ENCODE measurements around the gene PHLDB2. TPM values are rescaled to one million over a fixed set of nuclear protein-coding genes. Genes with fewer than 3 reads are reported as not detected.

The PHLDB2 gene
- total RNA-seq, 1 donor from 2014 or later = 2.5 TPM

DNA sequence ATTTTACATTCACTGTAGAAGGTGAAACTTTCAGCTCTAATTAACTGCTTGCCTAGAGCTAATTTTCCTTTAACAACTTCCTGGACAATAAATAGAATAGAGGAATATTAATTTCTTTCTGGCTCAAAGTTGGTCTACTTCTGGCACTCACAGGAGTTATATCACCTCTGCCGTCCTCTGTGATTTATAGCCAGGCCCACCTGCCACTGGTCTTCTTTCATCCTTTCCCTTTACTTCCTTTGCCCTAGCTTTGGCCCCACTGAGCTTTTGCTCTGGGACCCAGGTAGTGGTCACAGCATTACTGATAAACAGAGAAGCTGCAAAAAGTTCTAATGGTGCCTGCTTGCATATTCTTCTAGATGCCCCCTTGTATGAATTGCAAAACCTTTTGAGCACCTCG is 70.4 kb downstream of the PHLDB2 start:
- H3K36me3 Mint-ChIP-seq (ENCODE audit: low read depth) = peaks cover 2% of the 10 kb centered on the region
- no peak overlapping the region for H3K27ac Mint-ChIP-seq
- ATAC-seq (ENCODE audit: low read depth) = no peak
- H3K4me1 Mint-ChIP-seq = no peaks in the 10 kb centered on the region
- ChIA-PET CTCF (no interaction called here), POLR2A (no interaction called here)
- TF ChIP-seq, protein P1, sequence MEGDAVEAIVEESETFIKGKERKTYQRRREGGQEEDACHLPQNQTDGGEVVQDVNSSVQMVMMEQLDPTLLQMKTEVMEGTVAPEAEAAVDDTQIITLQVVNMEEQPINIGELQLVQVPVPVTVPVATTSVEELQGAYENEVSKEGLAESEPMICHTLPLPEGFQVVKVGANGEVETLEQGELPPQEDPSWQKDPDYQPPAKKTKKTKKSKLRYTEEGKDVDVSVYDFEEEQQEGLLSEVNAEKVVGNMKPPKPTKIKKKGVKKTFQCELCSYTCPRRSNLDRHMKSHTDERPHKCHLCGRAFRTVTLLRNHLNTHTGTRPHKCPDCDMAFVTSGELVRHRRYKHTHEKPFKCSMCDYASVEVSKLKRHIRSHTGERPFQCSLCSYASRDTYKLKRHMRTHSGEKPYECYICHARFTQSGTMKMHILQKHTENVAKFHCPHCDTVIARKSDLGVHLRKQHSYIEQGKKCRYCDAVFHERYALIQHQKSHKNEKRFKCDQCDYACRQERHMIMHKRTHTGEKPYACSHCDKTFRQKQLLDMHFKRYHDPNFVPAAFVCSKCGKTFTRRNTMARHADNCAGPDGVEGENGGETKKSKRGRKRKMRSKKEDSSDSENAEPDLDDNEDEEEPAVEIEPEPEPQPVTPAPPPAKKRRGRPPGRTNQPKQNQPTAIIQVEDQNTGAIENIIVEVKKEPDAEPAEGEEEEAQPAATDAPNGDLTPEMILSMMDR (IDR thresholded peaks at IDR 0.05) = no peak
- H3K4me3 Mint-ChIP-seq = no peak overlapping the region
- no peaks in the 10 kb centered on the region for H3K27me3 Mint-ChIP-seq
- DNase-seq = no peak
- H3K9me3 Mint-ChIP-seq = no peaks in the 10 kb centered on the region
- intact Hi-C loops (cut with micrococcal nuclease) = no loop called here

DNA sequence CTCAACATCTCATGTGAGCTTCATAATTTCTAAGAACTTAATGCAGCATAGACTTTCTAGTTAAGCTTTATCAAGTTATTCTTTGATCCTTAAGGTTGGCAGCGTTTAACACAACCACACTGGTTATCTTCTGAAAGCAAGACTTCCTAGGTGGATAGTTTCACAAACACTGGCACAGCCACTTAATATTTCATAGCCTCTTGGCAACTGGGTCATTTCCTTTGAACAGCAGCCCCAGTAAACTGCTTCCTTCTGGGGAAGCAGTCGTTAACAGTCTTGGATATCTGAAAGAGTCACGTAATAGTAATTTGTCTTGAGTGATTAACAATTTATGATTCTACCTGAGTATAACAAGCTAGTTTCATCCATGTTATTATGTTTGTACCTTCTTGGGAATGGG is 73.9 kb downstream of the PHLDB2 start:
- no peaks in the 10 kb centered on the region for H3K4me1 Mint-ChIP-seq
- no peaks in the 10 kb centered on the region for H3K9me3 Mint-ChIP-seq
- TF ChIP-seq, protein P1 (IDR thresholded peaks at IDR 0.05) = no peak
- CTCF ChIA-PET = no interaction called here
- H3K27me3 Mint-ChIP-seq = no peaks in the 10 kb centered on the region
- no peak for DNase-seq
- peaks cover 2% of the 10 kb centered on the region for H3K36me3 Mint-ChIP-seq (ENCODE audit: low read depth)
- H3K27ac Mint-ChIP-seq = no peak overlapping the region
- intact Hi-C loops (cut with micrococcal nuclease) = no loop called here
- POLR2A ChIA-PET = no interaction called here
- no peak overlapping the region for H3K4me3 Mint-ChIP-seq
- no peak for ATAC-seq (ENCODE audit: low read depth)

DNA sequence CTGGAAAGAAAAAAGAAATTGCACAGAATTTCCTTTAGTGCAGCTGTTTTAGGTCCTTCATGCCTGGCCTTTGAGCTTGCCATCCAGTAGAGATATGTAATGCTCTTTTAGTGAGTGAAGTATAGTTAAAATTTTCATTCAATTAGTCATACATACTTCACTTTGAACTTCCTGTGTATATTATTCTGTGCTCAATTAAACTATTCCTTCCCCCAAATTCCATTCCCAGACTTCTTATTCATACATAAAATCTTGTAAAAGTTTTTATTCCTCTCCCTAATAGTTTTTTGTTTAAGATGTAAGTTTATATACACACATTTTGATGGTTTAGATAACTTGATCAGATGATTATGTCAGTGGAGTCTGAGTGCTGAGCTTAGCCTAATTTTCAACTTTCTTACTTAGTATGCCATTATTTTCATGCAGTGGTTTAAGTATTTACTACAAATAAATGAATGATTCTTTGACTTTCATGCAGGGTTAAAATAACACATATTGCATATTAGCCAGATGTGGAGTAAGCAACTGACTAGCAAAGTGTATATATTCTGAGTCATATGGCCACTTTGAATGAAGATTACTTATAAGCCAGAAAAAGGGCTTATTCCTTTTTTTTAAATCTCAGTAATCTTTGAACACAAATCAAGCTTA is 77.3 kb downstream of the PHLDB2 start:
- DNase-seq = no peak
- Mint-ChIP-seq H3K4me3 (no peak overlapping the region), H3K36me3 (ENCODE audit: low read depth) (peaks cover 4% of the 10 kb centered on the region), H3K4me1 (no peaks in the 10 kb centered on the region), H3K9me3 (no peaks in the 10 kb centered on the region), H3K27me3 (no peaks in the 10 kb centered on the region), H3K27ac (no peak overlapping the region)
- no peak for ATAC-seq (ENCODE audit: low read depth)
- intact Hi-C loops (cut with micrococcal nuclease) = no loop called here
- CTCF ChIA-PET = no interaction called here
- TF ChIP-seq, protein P1 (IDR thresholded peaks at IDR 0.05) = no peak
- POLR2A ChIA-PET = no interaction called here

DNA sequence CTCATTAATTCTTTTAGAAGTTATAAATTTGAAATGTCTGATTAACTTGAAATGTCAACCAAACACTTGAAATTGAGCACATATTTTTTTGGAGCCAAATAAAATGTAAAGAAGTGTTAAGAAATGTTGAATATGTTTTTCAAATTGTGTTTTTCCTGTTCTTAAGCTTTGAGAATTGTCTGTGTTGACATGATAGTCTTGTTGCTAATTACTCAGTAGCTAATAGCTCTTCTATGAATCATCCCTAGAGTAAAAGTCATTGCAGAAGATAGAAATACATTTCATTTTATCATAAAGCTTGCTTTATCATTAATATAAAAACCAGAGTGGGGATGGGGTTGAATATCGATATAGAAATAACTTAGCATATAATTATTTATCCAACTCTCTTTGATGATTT is 77.9 kb downstream of the PHLDB2 start:
- Mint-ChIP-seq H3K4me3 (no peak overlapping the region), H3K9me3 (no peaks in the 10 kb centered on the region), H3K36me3 (ENCODE audit: low read depth) (peaks cover 4% of the 10 kb centered on the region), H3K27ac (no peak overlapping the region), H3K27me3 (no peaks in the 10 kb centered on the region), H3K4me1 (no peaks in the 10 kb centered on the region)
- ATAC-seq (ENCODE audit: low read depth) (no peak), DNase-seq (no peak)
- POLR2A ChIA-PET = no interaction called here
- CTCF ChIA-PET = no interaction called here
- TF ChIP-seq, protein P1 (IDR thresholded peaks at IDR 0.05) = no peak
- intact Hi-C loops (cut with micrococcal nuclease) = no loop called here

DNA sequence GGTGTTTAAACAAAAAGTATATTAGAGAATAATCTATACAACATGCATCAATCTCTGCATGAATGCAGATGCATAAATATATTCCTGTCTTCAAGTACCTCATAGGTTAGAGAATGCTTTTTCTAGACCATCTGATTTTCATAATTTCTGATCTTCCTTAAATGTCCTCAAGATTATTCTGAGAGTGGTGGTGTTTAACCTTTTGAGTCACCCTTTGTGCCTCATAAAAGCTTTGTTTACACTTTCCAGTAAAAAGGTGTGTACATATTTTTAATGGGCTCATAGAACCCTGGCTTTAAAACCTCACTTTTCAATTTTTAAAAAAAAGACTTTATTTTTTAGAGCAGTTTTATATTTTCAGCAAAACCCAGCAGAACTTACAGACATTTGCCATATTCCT is 78.8 kb downstream of the PHLDB2 start:
- no peaks in the 10 kb centered on the region for H3K9me3 Mint-ChIP-seq
- ATAC-seq (ENCODE audit: low read depth) = no peak
- intact Hi-C loops (cut with micrococcal nuclease) = no loop called here
- H3K4me3 Mint-ChIP-seq = no peak overlapping the region
- H3K36me3 Mint-ChIP-seq (ENCODE audit: low read depth) = peaks cover 2% of the 10 kb centered on the region
- DNase-seq = no peak
- no peak overlapping the region for H3K27ac Mint-ChIP-seq
- CTCF ChIA-PET = no interaction called here
- POLR2A ChIA-PET = no interaction called here
- H3K27me3 Mint-ChIP-seq = no peaks in the 10 kb centered on the region
- TF ChIP-seq, protein P1 (IDR thresholded peaks at IDR 0.05) = no peak
- H3K4me1 Mint-ChIP-seq = no peaks in the 10 kb centered on the region
